ENCODE data around the gene SPTLC2. TPM values are rescaled to one million over a fixed set of nuclear protein-coding genes. Genes with fewer than 3 reads are reported as not detected.

The SPTLC2 gene
- total and polyA plus RNA-seq, 2 of the 13 experiments (the other 11 are each of a cell fraction or from before 2014, with no cell fraction given) = 17.4 to 17.5 TPM

DNA sequence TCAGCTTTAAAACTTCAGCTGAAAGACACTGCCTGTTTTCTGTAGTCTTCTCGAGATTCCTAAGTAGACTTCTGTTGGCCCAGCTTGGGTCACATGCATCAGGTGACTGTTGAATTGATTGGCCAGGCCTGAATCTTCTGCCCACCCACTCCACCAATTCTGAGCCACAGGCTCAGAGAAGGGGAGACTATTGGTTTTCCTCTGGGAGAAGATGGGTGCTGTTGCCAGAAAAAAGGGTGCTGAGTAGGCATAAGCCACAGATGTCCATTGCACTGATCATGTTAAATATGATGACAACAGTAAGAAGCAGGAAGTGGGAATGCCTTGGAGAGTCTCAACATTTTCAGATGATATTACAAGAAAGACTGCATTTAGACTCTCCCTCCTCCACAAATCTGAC, 6.8 kb upstream of the SPTLC2 start:
- Histone ChIP-seq H3K27ac (ENCODE audit: extremely low read length, insufficient read depth, low read length) (no peak overlapping the region), H2AFZ (ENCODE audit: low read length) (no peak overlapping the region), H3K79me2 (ENCODE audit: insufficient read depth, low read length) (no peaks in the 10 kb centered on the region), H3K4me3 (replicated peaks in 1 of 3; ENCODE audit: insufficient read depth in 1 of 3, low read depth in 2 of 3, low read length in 3 of 3) (no peak overlapping the region), H4K20me1 (ENCODE audit: insufficient read depth, low read length) (no peaks in the 10 kb centered on the region), H3K9me3 (ENCODE audit: low read length) (no peaks in the 10 kb centered on the region), H3K36me3 (replicated peaks in 1 of 2; ENCODE audit: control insufficient read depth in 1 of 2, insufficient read depth in 2 of 2, low read length in 2 of 2) (no peaks in the 10 kb centered on the region), H3K4me1 (ENCODE audit: insufficient read depth, low read length) (no peaks in the 10 kb centered on the region), H3K27me3 (ENCODE audit: control insufficient read depth in 1 of 2, insufficient read depth in 2 of 2, low read length in 2 of 2) (0 out of 5 replicates have a peak, but pooled peaks cover 0 to 3% of the 10 kb centered on the region in 2 experiments), H3K9ac (ENCODE audit: insufficient read depth, low read depth, low read length) (no peak overlapping the region), H3K4me2 (ENCODE audit: low read depth, low read length) (no peak overlapping the region)
- intact Hi-C loops (cut with micrococcal nuclease; ENCODE audit: unreplicated experiment) (no loop called here), in situ Hi-C loops (cut with HindIII; ENCODE audit: extremely low pct_ligation_motif_present, low pct_unique_long_range_greater_than_20kb) (no loop called here)
- DNase-seq (ENCODE audit: low spot score) (no peak), ATAC-seq (no peak), FAIRE-seq (no peak)
- no peak for TF ChIP-seq NR2F1 (CRISPR knock-in tag; IDR thresholded peaks at IDR 0.05)
- TF ChIP-seq MAFK (conservative IDR thresholded peaks at IDR 0.05 in 1 of 2, IDR thresholded peaks at IDR 0.05 in 1 of 2; ENCODE audit: low read length in 2 of 2) = peak in 1 of 2 experiments; percentile 50; a peak in 2 of 4 replicates
- TF ChIP-seq MAFF (IDR thresholded peaks at IDR 0.05; ENCODE audit: low read depth, low read length) = 0 out of 2 replicates have a peak, but pooled peaks have one; percentile 16
- BruUV-seq (replicated peaks) = no TSS peak
- 8% methylated on average over 1 of the region's 1 CpG for WGBS (ENCODE audit: low lambda C conversion rate)
- ChIA-PET CTCF (ENCODE audit: low intra/inter-chr PET ratio, low total read pairs) (no interaction called here), POLR2A (no interaction called here)

DNA sequence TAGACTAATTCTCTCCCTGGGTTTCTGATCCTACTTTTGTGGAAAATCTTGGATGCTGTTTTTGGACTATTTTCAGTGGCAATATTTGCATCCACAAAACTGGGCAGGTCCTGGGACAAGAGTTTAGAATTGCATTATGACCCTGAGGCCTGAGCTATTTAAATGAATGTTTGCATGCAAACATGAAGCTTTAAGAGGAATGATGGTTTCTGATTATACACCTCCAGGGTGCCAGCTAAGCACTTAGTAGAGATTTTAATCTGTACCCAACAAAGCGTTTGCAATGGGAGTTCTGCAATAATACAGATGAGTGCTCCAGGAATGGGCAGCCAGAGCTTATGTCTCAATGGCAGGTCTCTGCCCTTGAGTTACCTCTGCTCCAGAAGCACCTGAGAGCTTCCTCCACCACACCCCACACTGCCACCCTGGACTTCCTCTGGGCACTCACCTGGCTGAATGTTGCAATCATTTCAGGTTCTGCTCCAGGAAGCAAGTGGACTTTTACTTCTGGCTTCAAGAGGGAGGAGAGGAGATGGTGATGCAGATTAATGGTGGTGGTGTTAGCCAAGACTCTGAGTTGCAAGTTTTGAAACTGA, 6.0 kb upstream of the SPTLC2 start:
- intact Hi-C loops (cut with micrococcal nuclease; ENCODE audit: unreplicated experiment) (no loop called here), in situ Hi-C loops (cut with HindIII; ENCODE audit: extremely low pct_ligation_motif_present, low pct_unique_long_range_greater_than_20kb) (no loop called here)
- TF ChIP-seq MTA3 (CRISPR knock-in tag; IDR thresholded peaks at IDR 0.05) = no peak
- 0 out of 2 replicates have a peak, but pooled peaks have one; percentile 38 for TF ChIP-seq CEBPB (IDR thresholded peaks at IDR 0.05; ENCODE audit: borderline replicate concordance, low read depth, low read length)
- no peak overlapping the region for H3K4me3 ChIP-seq (replicated peaks in 1 of 3; ENCODE audit: insufficient read depth in 1 of 3, low read depth in 2 of 3, low read length in 3 of 3)
- ChIA-PET POLR2A (no interaction called here), CTCF (ENCODE audit: low intra/inter-chr PET ratio, low total read pairs) (no interaction called here)
- no peaks in the 10 kb centered on the region for H3K9me3 ChIP-seq (ENCODE audit: low read length)
- ATAC-seq (no peak), FAIRE-seq (no peak), DNase-seq (ENCODE audit: low spot score) (no peak)
- H3K4me2 ChIP-seq (ENCODE audit: low read depth, low read length) = no peak overlapping the region
- 0% methylated on average over 1 of the region's 1 CpG for whole genome bisulfite sequencing (ENCODE audit: low lambda C conversion rate)
- no peak overlapping the region for H2AFZ ChIP-seq (ENCODE audit: low read length)
- 0 out of 5 replicates have a peak, but pooled peaks cover 0 to 3% of the 10 kb centered on the region in 2 experiments for H3K27me3 ChIP-seq (ENCODE audit: control insufficient read depth in 1 of 2, insufficient read depth in 2 of 2, low read length in 2 of 2)
- H3K36me3 ChIP-seq (replicated peaks in 1 of 2; ENCODE audit: control insufficient read depth in 1 of 2, insufficient read depth in 2 of 2, low read length in 2 of 2) = no peaks in the 10 kb centered on the region
- no peak overlapping the region for H3K27ac ChIP-seq (ENCODE audit: extremely low read length, insufficient read depth, low read length)
- H4K20me1 ChIP-seq (ENCODE audit: insufficient read depth, low read length) = no peaks in the 10 kb centered on the region
- BruUV-seq (replicated peaks) = no TSS peak
- H3K9ac ChIP-seq (ENCODE audit: insufficient read depth, low read depth, low read length) = no peak overlapping the region
- peaks cover 5% of the 10 kb centered on the region; the same call in 1 of the 2 replicates for H3K4me1 ChIP-seq (ENCODE audit: insufficient read depth, low read length)
- H3K79me2 ChIP-seq (ENCODE audit: insufficient read depth, low read length) = no peaks in the 10 kb centered on the region
